Middle frontal gyrus (tissue), 1 donor: ENCODE results near the gene EPS8L3.

Experiments used
- DNase-seq: peaks from one replicate; pipeline ENCODE4 v3.0.0-alpha.2; 2015; ENCODE audit warnings: low spot score; ENCODE audit errors: extremely low spot score

The EPS8L3 gene

DNA sequence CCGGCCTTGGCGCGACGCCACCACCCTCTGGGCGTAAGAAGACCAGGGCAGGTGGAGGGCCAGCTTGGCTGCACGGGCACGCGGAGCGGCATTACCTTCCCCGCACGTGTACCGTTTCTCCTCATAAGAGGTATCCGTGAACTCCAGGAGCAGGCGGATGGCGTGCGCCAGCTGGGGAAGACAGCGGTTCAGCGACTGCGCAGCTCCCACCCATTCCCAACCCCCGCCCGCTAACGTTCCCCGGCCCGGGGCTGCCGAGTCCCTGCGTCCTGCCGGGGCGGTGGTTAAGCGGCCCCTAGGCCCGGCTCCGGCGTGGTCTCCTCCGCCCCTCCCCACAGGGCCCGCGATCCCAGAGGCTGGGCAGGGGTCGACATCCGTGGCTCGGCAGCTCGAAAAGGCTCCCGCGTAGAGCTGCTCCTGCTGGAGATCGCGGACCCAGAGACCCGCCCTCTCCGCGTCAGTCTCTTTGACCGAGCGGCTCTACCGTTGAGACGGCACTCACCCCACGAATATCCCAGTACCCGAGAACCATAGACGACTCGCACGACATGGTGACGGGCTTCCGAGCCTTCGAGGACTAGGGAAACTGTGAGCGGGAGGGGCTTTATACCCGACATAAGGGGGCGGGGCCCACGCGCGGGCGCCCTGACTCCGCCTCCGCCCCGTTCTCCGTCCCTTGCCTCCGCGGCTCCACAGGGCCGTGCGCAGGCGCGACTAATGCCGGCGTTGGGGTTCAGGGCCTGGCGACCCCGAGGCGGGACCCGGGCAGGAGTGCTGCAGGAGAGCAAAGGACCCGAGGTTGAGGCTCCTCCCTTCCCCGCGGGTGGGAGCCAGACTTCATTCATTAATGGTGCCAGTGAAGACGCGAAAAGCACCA, 23.7 kb downstream of the EPS8L3 start:
- peak; percentile 33 for DNase-seq

DNA sequence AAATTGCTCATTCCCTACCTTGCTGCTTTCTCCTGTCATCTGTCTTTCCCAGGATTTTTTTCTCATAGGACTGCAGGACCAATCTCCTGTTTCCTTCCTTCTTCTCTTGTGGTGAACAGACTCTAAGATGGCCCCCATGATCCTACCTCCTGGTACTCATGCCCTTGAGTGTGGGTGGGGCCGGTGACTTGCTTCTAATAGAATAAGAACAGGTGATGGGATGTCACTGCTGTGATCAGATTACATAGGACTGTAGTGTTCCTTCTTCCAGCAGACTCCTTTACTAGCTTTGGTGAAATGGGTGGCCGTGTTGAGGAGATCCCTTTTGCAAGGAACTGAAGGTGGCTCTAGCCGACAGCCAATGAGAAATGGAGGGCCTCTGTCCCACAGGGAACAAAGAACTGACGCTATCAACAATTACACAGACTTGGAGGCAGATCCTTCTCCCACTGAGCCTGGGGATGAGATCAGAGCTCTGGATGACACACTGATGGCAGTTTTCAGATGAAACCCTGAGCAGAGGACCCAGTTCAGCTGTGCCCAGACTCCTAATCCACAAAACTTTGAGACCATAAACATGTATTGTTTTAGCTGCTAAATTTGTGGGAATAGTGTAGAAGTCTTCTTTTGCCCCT, 30.4 kb downstream of the EPS8L3 start:
- no peak for DNase-seq

DNA sequence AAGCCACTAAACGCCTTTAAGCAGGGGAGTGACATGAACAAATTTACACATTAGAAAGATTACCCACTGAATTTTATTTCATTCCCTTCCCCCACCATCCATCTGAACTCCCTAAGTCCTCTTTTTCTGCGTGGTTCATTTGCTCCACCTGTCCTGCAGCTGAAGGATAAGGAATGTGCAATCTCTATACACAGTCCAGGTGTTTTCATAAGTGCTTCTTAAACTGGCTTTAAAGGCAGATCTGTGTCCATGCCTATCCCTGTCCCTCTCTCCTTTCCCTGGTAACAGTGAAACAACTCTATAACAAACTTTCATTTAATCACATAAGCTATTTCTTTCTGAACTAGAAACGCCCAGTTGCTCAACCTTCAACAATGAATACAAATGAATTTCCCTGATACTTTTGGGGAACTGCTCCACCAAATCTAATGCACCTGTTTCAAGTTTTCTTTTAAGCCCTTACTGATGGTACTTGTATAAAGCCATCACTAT, 31.3 kb downstream of the EPS8L3 start:
- DNase-seq = no peak

DNA sequence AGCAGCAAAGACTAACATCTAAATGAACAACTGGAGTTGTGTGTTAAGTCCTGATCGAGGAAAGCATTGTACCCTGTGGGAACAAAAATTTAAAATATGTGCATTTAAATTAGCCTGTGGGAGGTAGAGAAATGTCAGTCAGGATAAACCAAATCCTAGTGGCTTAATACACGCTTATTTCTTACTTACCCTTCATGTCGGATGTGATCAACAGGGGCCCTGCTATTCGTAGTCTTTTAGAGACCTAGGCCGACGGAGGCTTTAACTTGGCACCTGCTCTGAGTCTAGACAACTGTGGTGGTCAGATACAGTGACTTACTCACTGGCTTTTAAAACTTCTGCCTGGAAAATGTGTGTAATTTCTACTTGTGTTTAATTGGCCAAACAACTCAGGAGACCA, 33.1 kb downstream of the EPS8L3 start:
- DNase-seq = no peak

- no peak for DNase-seq
Measured at GRCh38 chr1:109728870-109729269, 34.9 kb downstream of the EPS8L3 start.

DNA sequence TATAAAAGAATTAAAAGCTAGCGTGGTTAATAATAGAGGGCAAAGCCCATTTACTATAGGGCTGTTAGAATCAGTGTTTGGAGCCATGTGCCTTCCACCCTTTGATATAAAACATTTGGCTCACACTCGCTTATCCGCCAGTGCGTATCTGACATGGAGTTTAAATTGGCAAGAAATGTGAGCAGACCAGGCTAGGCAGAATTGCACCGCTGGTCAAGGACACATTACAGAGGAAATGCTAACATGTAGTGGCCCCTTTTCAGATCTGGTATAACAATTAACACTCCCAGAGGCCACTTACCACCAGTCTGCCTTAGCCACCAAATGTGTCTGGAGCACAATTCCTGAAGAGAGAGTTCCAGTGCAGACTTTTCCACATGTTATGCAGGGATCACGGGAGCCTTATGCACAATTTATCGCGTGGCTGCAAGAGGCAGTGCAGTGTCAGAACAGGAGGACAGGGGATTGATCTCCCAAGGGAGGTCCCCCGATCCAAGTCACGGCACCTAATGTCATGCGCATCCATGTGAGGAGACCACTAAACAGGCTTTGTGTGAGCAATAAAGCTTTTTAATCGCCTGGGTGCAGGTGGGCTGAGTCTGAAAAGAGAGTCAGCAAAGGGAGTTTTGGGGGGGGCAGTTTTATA, 36.9 kb downstream of the EPS8L3 start:
- DNase-seq = no peak

- no peak for DNase-seq
Measured at GRCh38 chr1:109726007-109726406, 37.7 kb downstream of the EPS8L3 start.

DNA sequence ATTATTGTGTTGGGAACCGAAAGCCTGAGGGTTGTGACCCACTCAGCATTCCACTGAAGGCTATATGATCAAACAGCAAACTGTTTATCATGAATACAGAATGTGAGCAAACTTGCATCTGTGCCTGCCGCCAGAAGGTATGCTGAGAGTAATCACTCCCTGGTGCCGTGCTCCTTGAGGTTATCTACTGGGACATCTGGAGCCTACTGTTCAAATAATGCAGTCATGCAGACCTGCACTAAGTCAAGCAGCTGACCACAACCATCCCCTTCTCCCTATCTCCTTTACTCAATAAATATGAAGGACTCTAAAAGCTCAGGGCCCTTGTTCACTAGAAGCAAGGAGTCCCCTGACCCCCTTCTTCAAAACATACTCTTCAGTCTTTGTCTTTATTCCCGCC, 38.2 kb downstream of the EPS8L3 start:
- no peak for DNase-seq

- DNase-seq = no peak
Measured at GRCh38 chr1:109724933-109725332, 38.8 kb downstream of the EPS8L3 start.

- no peak for DNase-seq
Measured at GRCh38 chr1:109722908-109723691, 40.6 kb downstream of the EPS8L3 start.

- DNase-seq = no peak
Measured at GRCh38 chr1:109721971-109722370, 41.8 kb downstream of the EPS8L3 start.

DNA sequence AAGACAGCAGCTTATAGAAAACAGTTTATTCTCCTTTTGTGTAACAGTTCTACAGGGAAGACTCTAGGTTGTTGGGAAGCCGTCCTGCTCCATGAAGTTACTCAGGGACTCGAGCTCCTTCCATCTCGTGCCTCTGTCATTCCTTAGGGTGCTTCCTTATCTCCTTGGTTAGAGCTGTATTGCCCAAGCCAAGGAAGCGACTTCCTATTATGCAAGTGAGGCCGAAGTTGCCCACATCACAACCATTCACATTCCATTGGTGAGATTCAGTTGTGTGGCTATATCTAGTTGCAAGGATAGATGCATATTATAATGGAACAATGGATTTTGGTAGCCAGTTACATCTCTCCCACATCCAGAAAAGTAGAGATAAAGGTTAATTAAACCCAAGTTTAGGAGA, 42.7 kb downstream of the EPS8L3 start:
- no peak for DNase-seq

GRCh38 chr1:109719337-109719837, 44.3 kb downstream of the EPS8L3 start:
- DNase-seq = no peak

DNA sequence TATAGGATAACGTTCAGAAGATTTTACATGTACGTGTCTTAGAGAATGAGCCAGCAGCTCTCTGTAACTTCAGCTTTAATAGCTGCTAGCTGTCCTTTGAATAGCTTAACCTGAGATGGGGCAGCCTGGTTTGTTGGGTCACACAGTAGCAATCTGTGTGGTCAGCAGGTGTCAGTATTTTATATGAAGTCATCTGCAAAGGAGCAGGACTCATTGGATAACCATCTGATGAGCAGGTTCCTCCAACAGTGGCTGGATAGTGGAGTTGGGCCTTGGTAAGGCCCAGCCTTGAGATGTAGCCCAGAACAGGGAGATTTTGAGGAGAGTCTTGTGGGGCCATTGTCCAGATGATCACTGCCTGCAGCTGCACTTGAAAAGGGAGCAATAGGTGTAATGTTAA, 45.2 kb downstream of the EPS8L3 start:
- DNase-seq = no peak

GRCh38 chr1:109717729-109718128, 46.0 kb downstream of the EPS8L3 start:
- no peak for DNase-seq

GRCh38 chr1:109716570-109717090, 47.1 kb downstream of the EPS8L3 start:
- DNase-seq = no peak

DNA sequence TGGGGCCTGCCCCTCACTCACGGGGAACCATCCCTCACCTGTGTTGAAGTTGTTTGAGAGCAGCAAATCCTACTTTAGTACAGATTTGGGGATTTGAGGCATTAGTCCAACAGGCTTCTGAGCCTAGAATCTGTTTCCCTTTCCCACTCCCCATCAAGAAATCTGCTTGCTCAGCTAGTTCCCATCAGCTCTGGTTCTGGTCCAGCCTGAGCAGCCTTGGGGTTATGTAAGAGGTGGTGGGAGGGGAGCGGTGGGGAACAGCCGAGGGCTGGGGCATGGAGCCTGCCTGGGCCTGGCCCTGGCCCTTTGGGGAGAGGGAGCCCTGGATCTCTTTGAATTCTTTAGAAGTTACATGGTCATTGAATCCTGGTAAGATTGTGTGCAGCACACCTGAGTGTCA, 47.6 kb downstream of the EPS8L3 start:
- no peak for DNase-seq

- no peak for DNase-seq
Measured at GRCh38 chr1:109714661-109715372, 48.9 kb downstream of the EPS8L3 start.

GRCh38 chr1:109713636-109714035, 50.1 kb downstream of the EPS8L3 start:
- DNase-seq = no peak

GRCh38 chr1:109712321-109712864, 51.3 kb downstream of the EPS8L3 start:
- no peak for DNase-seq
